Ascending aorta (tissue), 2 donors: ENCODE data around the gene MCRIP1. TPM values are rescaled to one million over a fixed set of nuclear protein-coding genes. Genes with fewer than 3 reads are reported as not detected.

Experiments used
- DNase-seq, 2 donors: peaks; one replicate each; pipeline ENCODE4 v3.0.0-alpha.2; 2019; ENCODE audit warnings: low spot score in 2 of 2
- H3K27ac ChIP-seq, 2 donors: fragments of 200-600 bp; sonication (generic); one replicate each; pipeline ENCODE4 v1.5.1; 2016 to 2017; ENCODE audit warnings: mild to moderate bottlenecking in 1 of 2
- H3K27me3 ChIP-seq: fragments of 200-600 bp; sonication (generic); one replicate; pipeline ENCODE4 v1.5.1; 2017
- H3K36me3 ChIP-seq, 2 donors: fragments of 200-600 bp; sonication (generic); one replicate each; pipeline ENCODE4 v1.5.1; 2016
- H3K4me1 ChIP-seq, 2 donors: fragments of 200-600 bp; sonication (generic); one replicate each; pipeline ENCODE4 v1.5.1; 2016 to 2017; ENCODE audit warnings: mild to moderate bottlenecking in 1 of 2
- H3K4me3 ChIP-seq, 2 donors: fragments of 200-600 bp; sonication (generic); one replicate each; pipeline ENCODE4 v1.5.1; 2016 to 2017; ENCODE audit warnings: mild to moderate bottlenecking in 1 of 2
- H3K9me3 ChIP-seq, 2 donors: fragments of 200-600 bp; sonication (generic); one replicate each; pipeline ENCODE4 v1.5.1; 2016
- CTCF ChIP-seq, 3 experiments: fragments of 200-600 bp in 2 of 3; fragments of 450-650 bp in 1 of 3; sonication (generic) in 2 of 3; IDR thresholded peaks; one replicate each; pipeline ENCODE4 v1.5.1; 2016 to 2019; ENCODE audit warnings: antibody characterized with exemption in 3 of 3, mild to moderate bottlenecking in 1 of 3, moderate library complexity in 1 of 3
- intact Hi-C: fragments of 100-400 bp; cut with DNase I; formaldehyde crosslinking; loops from one replicate; pipeline ENCODE4 v1.15.1; 2023
- total RNA-seq: library from RNA; depleted of rRNA; stranded (reverse); fragments of >200 nt; gene quantifications from one replicate; pipeline ENCODE4 v1.1.0, GENCODE V29; 2016

MCRIP1 gene
- total RNA-seq, 1 donor from 2014 or later: 149 TPM

GRCh38 chr17:81822312-81822637 lies 10.8 kb downstream of the MCRIP1 start:
- intact Hi-C loops: no loop called here
- TF ChIP-seq CTCF (IDR thresholded peaks at IDR 0.05): no peak
- H3K4me3 ChIP-seq: no peak overlapping the region
- peaks cover 0 to 6% of the 10 kb centered on the region in 2 donors for H3K4me1 ChIP-seq
- H3K9me3 ChIP-seq: no peaks in the 10 kb centered on the region
- H3K27me3 ChIP-seq: no peaks in the 10 kb centered on the region
- H3K27ac ChIP-seq: peak overlapping the region in 1 of 2 donors; percentile 32
- peaks cover 24 to 27% of the 10 kb centered on the region in 2 donors for H3K36me3 ChIP-seq
- DNase-seq: no peak

GRCh38 chr17:81821603-81822311 lies 11.3 kb downstream of the MCRIP1 start:
- TF ChIP-seq CTCF (IDR thresholded peaks at IDR 0.05): peak; percentile 31 to 53 (median 53)
- Histone ChIP-seq H3K9me3 (no peaks in the 10 kb centered on the region), H3K4me1 (peaks cover 0 to 6% of the 10 kb centered on the region in 2 donors), H3K27ac (peak overlapping the region; percentile 10 to 32), H3K36me3 (peaks cover 24 to 27% of the 10 kb centered on the region in 2 donors), H3K27me3 (no peaks in the 10 kb centered on the region), H3K4me3 (no peak overlapping the region)
- intact Hi-C loops: no loop called here
- DNase-seq: peak; percentile 27 to 78

- intact Hi-C loops: no loop called here
- no peak for DNase-seq
These were observed 11.9 kb downstream of the MCRIP1 start for GRCh38 chr17:81821147-81821546.

GRCh38 chr17:81819708-81820107 lies 13.4 kb downstream of the MCRIP1 start:
- intact Hi-C loops: no loop called here
- H3K27ac ChIP-seq: no peak overlapping the region
- H3K9me3 ChIP-seq: no peaks in the 10 kb centered on the region
- H3K4me1 ChIP-seq: peaks cover 0 to 6% of the 10 kb centered on the region in 2 donors
- no peak for TF ChIP-seq CTCF (IDR thresholded peaks at IDR 0.05)
- H3K4me3 ChIP-seq: no peak overlapping the region
- H3K36me3 ChIP-seq: peaks cover 21 to 23% of the 10 kb centered on the region in 2 donors
- no peak for DNase-seq
- no peaks in the 10 kb centered on the region for H3K27me3 ChIP-seq

More at GRCh38 chr17:81821147-81821546, 11.9 kb downstream of the MCRIP1 start:
- Histone ChIP-seq H3K27me3 (no peaks in the 10 kb centered on the region), H3K4me1 (peaks cover 0 to 6% of the 10 kb centered on the region in 2 donors), H3K4me3 (no peak overlapping the region), H3K9me3 (no peaks in the 10 kb centered on the region), H3K36me3 (peaks cover 24 to 27% of the 10 kb centered on the region in 2 donors), H3K27ac (no peak overlapping the region)
- TF ChIP-seq CTCF (IDR thresholded peaks at IDR 0.05): no peak

GRCh38 chr17:81817758-81818147 lies 15.3 kb downstream of the MCRIP1 start:
- intact Hi-C loops: no loop called here
- Histone ChIP-seq H3K9me3 (no peaks in the 10 kb centered on the region), H3K36me3 (peaks cover 2 to 6% of the 10 kb centered on the region in 2 donors), H3K4me3 (no peak overlapping the region), H3K27ac (no peak overlapping the region), H3K4me1 (peaks cover 0 to 6% of the 10 kb centered on the region in 2 donors), H3K27me3 (no peaks in the 10 kb centered on the region)
- no peak for TF ChIP-seq CTCF (IDR thresholded peaks at IDR 0.05)
- no peak for DNase-seq
